BLaER1 (cell line): Measurements from ENCODE around the gene MYOZ3.

Experiments
- H3K27ac ChIP-seq: shearing (Covaris generic); formaldehyde crosslinking; 2 replicates; pipeline ENCODE4 v1.8.1; 2022
- H3K27me3 ChIP-seq: shearing (Covaris generic); formaldehyde crosslinking; 2 replicates; pipeline ENCODE4 v1.8.1; 2022
- H3K36me3 ChIP-seq: shearing (Covaris generic); formaldehyde crosslinking; 2 replicates; pipeline ENCODE4 v1.8.1; 2022
- H3K4me1 ChIP-seq: shearing (Covaris generic); formaldehyde crosslinking; 2 replicates; pipeline ENCODE4 v1.8.1; 2022
- H3K4me2 ChIP-seq: shearing (Covaris generic); formaldehyde crosslinking; 2 replicates; pipeline ENCODE4 v1.8.1; 2022
- H3K4me3 ChIP-seq: shearing (Covaris generic); formaldehyde crosslinking; 2 replicates; pipeline ENCODE4 v1.8.1; 2022
- H3K9ac ChIP-seq: shearing (Covaris generic); formaldehyde crosslinking; 2 replicates; pipeline ENCODE4 v1.8.1; 2022
- H3K9me3 ChIP-seq: shearing (Covaris generic); formaldehyde crosslinking; 2 replicates; pipeline ENCODE4 v1.8.1; 2022
- H4K20me1 ChIP-seq: shearing (Covaris generic); formaldehyde crosslinking; 2 replicates; pipeline ENCODE4 v1.8.1; 2022
- Cebpa-rat ChIP-seq: shearing (Covaris generic); IDR thresholded peaks from 2 replicates; pipeline ENCODE4 v1.8.1; 2022

The MYOZ3 gene

GRCh38 chr5:150633429-150633828, 27.6 kb upstream of the MYOZ3 start:
- no peak overlapping the region for H3K4me2 ChIP-seq

GRCh38 chr5:150636391-150637244, 24.4 kb upstream of the MYOZ3 start:
- Histone ChIP-seq H3K9me3 (no peaks in the 10 kb centered on the region), H3K4me2 (peak overlapping the region; percentile 72), H3K4me3 (no peak overlapping the region), H3K4me1 (peaks cover 95% of the 10 kb centered on the region), H3K9ac (0 out of 2 replicates have a peak overlapping the region, but pooled peaks have one; percentile 20), H4K20me1 (peaks cover 92% of the 10 kb centered on the region), H3K36me3 (peaks cover 25% of the 10 kb centered on the region; the same call in 1 of the 2 replicates), H3K27ac (no peak overlapping the region), H3K27me3 (no peaks in the 10 kb centered on the region)
- TF ChIP-seq Cebpa-rat, result no peak

More at GRCh38 chr5:150633429-150633828, 27.6 kb upstream of the MYOZ3 start:
- TF ChIP-seq Cebpa-rat, result no peak
- Histone ChIP-seq H3K9me3 (no peaks in the 10 kb centered on the region), H3K36me3 (peaks cover 47% of the 10 kb centered on the region), H3K9ac (no peak overlapping the region), H3K27me3 (no peaks in the 10 kb centered on the region), H3K4me1 (peaks cover 97% of the 10 kb centered on the region), H3K27ac (no peak overlapping the region), H3K4me3 (no peak overlapping the region), H4K20me1 (peaks cover 91% of the 10 kb centered on the region)

GRCh38 chr5:150637245-150638052, 23.6 kb upstream of the MYOZ3 start:
- Histone ChIP-seq H3K9ac (peak overlapping the region; percentile 20; the same call in 1 of the 2 replicates), H3K27ac (peak overlapping the region; percentile 33), H4K20me1 (peaks cover 91% of the 10 kb centered on the region), H3K4me2 (peak overlapping the region; percentile 72), H3K36me3 (peaks cover 20% of the 10 kb centered on the region; the same call in 1 of the 2 replicates), H3K9me3 (no peaks in the 10 kb centered on the region), H3K4me3 (no peak overlapping the region), H3K27me3 (no peaks in the 10 kb centered on the region), H3K4me1 (peaks cover 91% of the 10 kb centered on the region)
- TF ChIP-seq Cebpa-rat, result no peak

GRCh38 chr5:150638053-150638444, 23.0 kb upstream of the MYOZ3 start:
- Histone ChIP-seq H3K9ac (0 out of 2 replicates have a peak overlapping the region, but pooled peaks have one; percentile 20), H3K36me3 (peaks cover 17% of the 10 kb centered on the region; the same call in 1 of the 2 replicates), H3K4me1 (peaks cover 91% of the 10 kb centered on the region), H3K4me2 (peak overlapping the region; percentile 72), H3K27me3 (no peaks in the 10 kb centered on the region), H4K20me1 (peaks cover 91% of the 10 kb centered on the region), H3K27ac (peak overlapping the region; percentile 33; the same call in 1 of the 2 replicates), H3K9me3 (no peaks in the 10 kb centered on the region), H3K4me3 (no peak overlapping the region)
- TF ChIP-seq Cebpa-rat, result no peak

- TF ChIP-seq Cebpa-rat, result no peak
- Histone ChIP-seq H3K4me3 (no peak overlapping the region), H3K4me1 (peaks cover 91% of the 10 kb centered on the region), H3K27me3 (no peaks in the 10 kb centered on the region), H3K9me3 (no peaks in the 10 kb centered on the region), H3K27ac (0 out of 2 replicates have a peak overlapping the region, but pooled peaks have one; percentile 0), H3K36me3 (peaks cover 16% of the 10 kb centered on the region; the same call in 1 of the 2 replicates), H3K9ac (no peak overlapping the region), H4K20me1 (peaks cover 91% of the 10 kb centered on the region), H3K4me2 (0 out of 2 replicates have a peak overlapping the region, but pooled peaks have one; percentile 0)
Measured at GRCh38 chr5:150638488-150639376, 22.3 kb upstream of the MYOZ3 start.

GRCh38 chr5:150639377-150639692, 21.7 kb upstream of the MYOZ3 start:
- Histone ChIP-seq H4K20me1 (peaks cover 91% of the 10 kb centered on the region), H3K9me3 (no peaks in the 10 kb centered on the region), H3K9ac (no peak overlapping the region), H3K27ac (no peak overlapping the region), H3K4me1 (peaks cover 91% of the 10 kb centered on the region), H3K36me3 (peaks cover 16% of the 10 kb centered on the region; the same call in 1 of the 2 replicates), H3K4me3 (no peak overlapping the region), H3K4me2 (0 out of 2 replicates have a peak overlapping the region, but pooled peaks have one; percentile 0), H3K27me3 (no peaks in the 10 kb centered on the region)
- no peak for TF ChIP-seq Cebpa-rat

- Histone ChIP-seq H3K9ac (no peak overlapping the region), H3K4me1 (peaks cover 91% of the 10 kb centered on the region), H3K4me2 (no peak overlapping the region), H4K20me1 (peaks cover 95% of the 10 kb centered on the region), H3K4me3 (no peak overlapping the region), H3K36me3 (peaks cover 15% of the 10 kb centered on the region; the same call in 1 of the 2 replicates), H3K9me3 (no peaks in the 10 kb centered on the region), H3K27ac (no peak overlapping the region), H3K27me3 (no peaks in the 10 kb centered on the region)
- no peak for TF ChIP-seq Cebpa-rat
Measured at GRCh38 chr5:150639751-150640150, 21.3 kb upstream of the MYOZ3 start.

- TF ChIP-seq Cebpa-rat, result no peak
- H3K9ac ChIP-seq, result no peak within 1 kb of the TSS
- peaks cover 89% of the 10 kb centered on the region for H3K4me1 ChIP-seq
- H3K4me3 ChIP-seq, result no peak within 1 kb of the TSS
- no peaks in the 10 kb centered on the region for H3K27me3 ChIP-seq
- H3K4me2 ChIP-seq, result peak within 1 kb of the TSS; percentile 36
- H3K27ac ChIP-seq, result no peak within 1 kb of the TSS
- H3K36me3 ChIP-seq, result peaks cover 14% of the 10 kb centered on the region; the same call in 1 of the 2 replicates
- no peaks in the 10 kb centered on the region for H3K9me3 ChIP-seq
- peaks cover 94% of the 10 kb centered on the region for H4K20me1 ChIP-seq
Measured at GRCh38 chr5:150640311-150641005, 20.6 kb upstream of the MYOZ3 start, which contains the start of gene SYNPO. SYNPO (plus strand) TSS chr5:150640660; CDS start chr5:150648276, 7,616 bp downstream.
